Raji (cell line): ENCODE data around the gene CNTN3.

ENCODE experiments used
- POLR2A ChIP-seq: IDR thresholded peaks from 2 replicates; pipeline ENCODE4 v1.6.1; 2011; ENCODE audit warnings: low read depth, low read length, control low read depth; ENCODE audit not compliant: insufficient read depth

The CNTN3 gene

DNA sequence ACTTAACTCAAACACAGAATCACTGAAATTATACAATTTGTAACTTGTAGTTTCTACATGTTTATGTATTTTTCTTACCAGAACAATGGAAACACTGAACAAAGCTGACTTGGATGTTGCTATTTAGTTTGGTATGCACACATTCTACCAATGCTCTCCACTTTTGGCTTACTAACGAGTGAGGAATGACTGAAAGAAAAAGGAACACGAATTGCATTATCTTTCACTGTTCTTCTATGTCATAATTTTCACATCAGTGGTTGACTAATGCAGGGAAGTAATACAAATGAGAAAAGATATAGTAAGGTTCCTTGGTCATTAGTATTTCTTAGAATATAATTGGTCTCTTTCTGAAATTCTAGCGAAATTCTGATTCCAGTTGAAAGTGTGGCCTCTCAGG, 9.8 kb upstream of the CNTN3 start:
- no peak for TF ChIP-seq POLR2A

DNA sequence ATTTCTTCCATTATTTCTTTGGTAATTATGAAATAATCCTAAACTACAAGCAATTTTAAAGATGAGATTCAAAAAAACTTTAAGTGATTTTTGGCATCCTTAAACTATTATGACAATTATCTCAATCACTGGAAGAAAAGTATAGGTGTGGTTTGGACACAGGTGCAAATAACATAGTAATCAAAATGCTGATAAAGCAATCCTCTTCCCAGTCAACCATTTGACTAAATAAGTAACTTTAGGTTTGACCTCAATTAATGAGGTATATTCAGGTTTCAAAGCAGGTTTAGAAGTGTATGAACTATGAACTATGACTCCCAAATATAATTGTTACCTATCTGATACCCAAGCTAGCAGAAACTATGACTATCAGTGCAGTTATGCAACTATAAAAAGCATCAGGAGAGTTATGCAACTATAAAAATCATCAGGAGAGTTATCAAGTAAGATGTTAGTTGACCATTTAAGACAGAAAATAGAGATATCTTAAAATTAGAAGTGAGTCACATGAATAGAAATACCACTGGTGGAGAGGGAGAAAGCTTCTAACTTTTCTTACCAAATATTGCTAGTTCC, 8.9 kb upstream of the CNTN3 start:
- TF ChIP-seq POLR2A: no peak

DNA sequence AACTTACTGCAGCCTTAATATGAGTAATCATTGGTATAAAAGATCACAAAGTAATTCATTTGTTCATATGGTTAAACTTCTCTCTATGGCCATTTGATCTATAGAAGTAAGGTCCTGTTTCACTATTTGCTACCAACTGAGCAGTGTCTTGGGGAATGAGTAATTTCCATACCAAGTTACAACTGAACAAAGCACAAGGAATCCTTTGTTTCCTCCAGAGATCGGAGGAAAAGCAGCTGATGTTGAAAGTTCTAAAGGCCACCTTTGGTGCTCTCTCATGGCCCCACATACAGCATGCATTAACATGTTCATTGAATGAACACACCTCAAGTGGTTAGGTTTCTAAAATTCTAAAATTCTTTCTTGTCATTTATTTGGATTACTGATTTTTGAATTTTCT, 7.1 kb upstream of the CNTN3 start:
- TF ChIP-seq POLR2A: no peak

DNA sequence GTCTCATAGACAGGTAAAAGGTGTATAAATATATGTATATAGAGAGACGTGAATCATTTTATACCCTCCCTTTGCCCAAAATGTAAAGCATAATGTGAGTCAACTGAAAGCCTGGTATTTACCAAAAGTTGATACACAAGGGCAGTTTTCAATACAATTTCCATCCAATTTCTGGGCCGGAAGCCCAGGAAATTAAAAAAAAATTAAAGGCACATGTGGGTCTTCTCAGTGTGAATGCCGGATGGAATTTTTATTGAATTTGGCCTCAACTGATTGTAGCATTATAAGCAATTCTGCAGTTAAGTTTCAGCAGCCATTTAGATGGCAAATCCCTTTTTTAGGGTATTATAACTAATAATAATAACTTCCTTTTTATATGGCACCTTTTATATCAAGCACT, 3.3 kb upstream of the CNTN3 start:
- TF ChIP-seq POLR2A: no peak

DNA sequence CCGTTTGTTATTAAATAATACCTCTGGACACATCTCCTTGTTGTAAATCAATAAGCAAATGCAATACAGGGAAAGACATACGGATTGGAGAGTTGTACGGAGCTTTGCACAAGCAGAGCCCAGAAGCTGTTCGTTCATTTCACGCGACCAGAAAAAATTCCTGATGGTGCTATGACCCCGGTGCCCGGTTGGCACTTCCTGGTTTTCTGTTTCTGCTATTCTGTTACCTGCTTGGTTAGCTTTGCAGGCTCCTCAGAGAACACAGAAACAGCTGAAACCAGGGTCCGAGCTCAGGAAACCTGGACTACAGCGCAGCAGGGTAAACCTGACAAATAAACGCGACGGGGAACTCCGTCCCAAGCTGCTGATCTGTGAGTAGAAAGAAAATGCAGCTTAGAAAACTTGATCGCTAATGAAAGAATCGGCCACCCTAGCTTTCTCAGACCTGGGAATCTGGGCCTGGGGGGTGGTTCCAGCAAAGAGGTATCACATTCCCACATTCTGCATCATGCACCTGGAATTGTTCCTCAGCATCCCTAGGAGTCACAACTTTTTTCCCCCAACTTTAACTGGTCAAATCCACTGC, 845 bp downstream of the CNTN3 start:
- no peak for TF ChIP-seq POLR2A

DNA sequence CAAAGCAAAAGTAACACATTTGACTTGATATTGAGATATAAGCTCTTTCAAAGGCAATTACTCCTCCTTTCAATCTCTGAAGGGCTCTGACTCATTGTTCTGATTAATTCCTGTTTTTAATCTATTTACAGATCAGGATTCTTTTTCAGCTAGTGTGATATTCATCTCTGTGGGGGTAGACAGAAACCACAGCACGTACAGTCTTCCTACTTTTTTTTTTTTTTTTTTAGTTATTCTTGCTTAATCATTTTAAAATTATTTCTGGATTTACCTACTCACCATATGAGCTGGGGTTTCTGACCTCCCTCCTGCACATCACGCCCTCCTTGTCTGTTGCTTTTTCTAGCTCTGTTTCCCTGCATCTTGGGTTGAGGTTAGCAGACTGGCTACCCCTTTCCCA, 1.4 kb downstream of the CNTN3 start:
- no peak for TF ChIP-seq POLR2A

DNA sequence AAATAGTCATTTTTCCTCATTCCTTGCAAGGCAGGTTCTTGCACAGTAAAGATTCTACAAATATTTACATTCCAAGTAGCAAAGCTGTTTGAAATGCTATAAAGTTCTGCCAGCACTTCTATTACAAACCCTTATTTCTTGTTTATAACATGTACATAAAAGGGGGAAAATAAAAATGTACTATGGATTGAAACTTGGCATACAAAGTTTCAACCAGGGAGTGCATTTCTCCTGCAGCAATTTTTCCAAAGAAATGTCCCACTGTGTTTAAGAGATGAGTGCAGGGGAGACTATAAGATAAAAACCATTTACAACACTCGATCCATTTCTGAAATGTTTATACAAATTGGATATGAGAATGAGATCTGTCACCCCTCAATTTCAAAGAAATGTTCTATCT, 3.3 kb downstream of the CNTN3 start:
- no peak for TF ChIP-seq POLR2A

DNA sequence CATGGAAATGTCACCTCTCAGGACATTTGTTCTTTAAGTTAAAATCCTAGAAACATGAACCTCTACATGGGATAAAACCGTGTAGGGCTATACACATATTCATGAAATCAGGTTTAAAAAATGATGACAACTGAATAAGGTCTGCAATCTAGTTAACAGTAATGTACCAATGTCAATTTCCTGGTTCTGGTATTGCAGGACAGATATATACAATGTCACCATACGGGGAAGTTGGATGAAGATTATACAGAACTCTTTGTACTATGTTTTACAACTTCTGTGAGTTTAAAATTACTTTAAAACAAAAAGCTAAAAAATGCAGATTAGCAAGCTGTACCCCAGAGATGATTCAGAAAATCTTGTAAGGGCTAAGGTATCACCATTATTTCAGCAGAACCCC, 6.7 kb downstream of the CNTN3 start:
- TF ChIP-seq POLR2A: no peak

DNA sequence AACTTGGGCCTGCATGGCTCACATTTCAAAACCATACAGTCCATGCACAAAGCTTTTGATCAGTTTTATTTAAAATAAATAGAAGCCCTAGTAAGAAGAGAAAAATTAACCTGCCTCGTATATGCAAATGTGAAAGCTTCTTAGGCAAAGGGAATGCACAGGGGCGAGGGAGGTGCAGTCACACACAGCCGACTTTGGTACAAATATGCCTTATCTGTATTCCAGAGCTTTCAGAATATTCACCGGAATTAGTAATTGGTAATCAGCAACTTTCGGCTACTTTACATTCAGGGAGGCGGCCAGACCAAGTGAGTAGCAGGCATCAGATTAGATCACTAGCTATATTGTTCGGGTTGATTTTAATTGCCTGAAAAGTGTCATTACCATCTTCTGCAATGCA, 7.5 kb downstream of the CNTN3 start:
- TF ChIP-seq POLR2A: no peak

DNA sequence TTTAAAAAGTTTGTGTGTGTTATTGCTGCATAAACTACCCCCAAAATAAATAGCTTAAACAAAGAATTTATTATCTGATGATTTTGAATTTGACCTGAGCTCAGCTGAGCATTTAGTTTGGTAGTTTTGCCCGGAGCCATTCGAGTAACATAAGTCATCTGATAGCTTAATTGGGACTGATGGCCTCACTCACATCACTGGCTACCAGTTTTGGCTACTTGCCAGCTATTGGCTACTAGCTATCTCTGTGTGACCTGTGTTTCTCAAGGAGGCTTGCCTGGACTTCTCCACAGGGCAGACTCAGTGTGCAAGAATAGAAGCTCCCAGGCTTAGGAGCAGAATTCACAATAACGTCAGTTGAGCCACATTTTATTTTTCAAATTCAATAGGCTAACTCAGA, 9.0 kb downstream of the CNTN3 start:
- TF ChIP-seq POLR2A: no peak

DNA sequence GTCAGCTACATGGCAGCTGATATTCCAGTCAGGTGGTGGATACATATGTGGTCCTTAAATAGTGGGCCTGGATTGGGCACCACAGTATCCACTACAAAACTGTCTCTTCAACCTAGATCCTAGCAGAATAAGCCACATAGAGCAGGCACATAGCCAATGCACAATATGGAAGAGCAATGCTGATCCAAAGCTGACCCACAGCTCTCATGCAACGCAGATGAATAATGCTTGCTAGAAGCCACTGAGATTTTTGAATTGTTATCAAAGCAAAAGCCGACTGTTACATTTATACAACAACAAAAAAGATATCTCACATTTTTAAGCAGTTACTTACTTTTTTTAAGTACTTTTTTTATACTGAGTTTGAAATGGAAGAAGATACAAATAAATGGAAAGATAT, 11.2 kb downstream of the CNTN3 start:
- TF ChIP-seq POLR2A: no peak

DNA sequence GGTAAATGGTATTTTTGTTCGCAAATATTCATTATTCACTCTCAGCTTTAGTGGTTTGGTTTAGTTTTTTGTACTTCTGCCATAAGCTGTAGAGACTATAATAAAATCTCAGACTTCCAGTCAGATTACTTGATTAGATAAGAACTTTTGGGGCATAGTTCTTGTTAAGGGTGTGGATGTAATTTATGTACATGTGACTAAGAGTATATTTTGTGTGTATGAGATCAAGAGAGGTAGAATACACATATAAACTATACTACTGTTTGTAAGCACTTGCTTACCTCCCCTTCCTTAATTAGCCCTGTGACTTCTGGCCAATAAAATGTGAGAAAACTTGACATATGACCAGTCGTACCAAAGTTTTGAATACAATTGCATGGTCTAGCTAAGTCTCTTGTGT, 12.0 kb downstream of the CNTN3 start:
- TF ChIP-seq POLR2A: no peak

DNA sequence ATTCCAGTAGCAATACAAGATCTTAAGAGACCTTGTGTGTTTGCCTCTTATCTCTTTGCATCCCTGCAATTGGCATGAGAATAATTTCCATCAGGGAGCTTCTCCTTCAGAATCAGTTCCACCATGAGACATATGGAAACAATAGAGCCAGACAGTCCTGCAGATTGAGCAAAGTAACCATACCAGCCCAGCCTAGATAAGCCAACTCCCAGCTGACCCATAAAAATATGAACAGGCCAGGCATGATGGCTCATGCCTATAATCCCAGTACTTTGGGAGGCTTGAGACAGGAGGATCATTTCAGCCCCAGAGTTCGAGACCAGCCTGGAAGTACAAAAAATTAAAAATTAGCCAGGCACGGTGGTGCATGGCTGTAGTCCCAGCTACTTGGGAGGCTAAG, 12.7 kb downstream of the CNTN3 start:
- TF ChIP-seq POLR2A: no peak

DNA sequence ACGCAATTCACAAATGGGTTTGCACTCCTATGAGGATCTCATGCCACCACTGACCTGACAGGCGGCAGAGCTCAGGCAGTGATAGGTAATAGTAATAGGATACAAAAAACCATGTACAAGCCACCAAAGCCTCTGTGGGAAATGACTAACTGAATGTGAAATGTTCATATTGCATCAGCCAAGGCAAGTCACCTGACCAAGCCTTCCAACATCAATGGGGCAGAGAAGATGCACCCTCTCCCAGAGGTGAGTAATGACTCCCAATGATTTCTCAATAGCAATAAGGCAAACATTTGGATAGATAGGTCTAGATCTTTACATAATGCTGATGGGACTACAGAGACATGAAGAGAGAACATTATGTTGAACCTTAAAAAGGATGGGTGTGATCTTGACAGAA, 14.9 kb downstream of the CNTN3 start:
- TF ChIP-seq POLR2A: no peak

DNA sequence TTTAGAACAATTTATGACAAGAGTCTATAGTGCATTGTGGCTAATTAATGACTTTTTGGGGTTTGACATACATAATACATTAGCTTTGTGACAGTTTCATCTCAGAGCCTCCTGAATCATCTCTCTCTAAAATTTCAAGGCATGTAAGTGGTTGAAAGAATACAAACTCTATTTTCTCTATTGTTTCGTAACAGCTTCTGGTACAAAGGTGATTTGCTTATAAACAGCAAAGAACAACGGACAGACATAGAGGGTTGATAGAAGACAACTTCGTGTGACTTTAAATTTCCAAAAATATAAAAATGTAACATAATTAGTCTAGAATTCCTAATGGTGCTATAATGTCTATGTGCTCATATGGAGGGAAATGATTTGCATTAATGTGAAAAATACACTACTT, 21.3 kb downstream of the CNTN3 start:
- no peak for TF ChIP-seq POLR2A

DNA sequence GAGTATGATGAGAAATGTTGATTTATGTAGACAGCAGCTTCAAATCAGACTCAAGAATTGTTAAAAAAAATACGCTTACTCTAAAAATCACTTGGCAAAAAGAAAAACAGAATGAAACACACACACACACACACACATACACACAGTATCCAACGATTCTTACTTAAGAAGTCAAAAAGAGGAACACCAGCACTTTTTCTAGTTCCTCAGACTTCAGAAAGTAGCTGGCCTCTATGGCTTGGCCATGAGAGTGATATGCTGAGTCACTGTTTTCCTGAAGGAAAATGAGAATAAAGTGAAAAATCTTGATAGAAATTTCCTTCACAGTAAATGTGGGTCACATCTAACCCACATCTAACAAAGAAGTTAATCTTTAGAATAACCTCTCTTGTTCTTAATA, 22.1 kb downstream of the CNTN3 start:
- TF ChIP-seq POLR2A: no peak

DNA sequence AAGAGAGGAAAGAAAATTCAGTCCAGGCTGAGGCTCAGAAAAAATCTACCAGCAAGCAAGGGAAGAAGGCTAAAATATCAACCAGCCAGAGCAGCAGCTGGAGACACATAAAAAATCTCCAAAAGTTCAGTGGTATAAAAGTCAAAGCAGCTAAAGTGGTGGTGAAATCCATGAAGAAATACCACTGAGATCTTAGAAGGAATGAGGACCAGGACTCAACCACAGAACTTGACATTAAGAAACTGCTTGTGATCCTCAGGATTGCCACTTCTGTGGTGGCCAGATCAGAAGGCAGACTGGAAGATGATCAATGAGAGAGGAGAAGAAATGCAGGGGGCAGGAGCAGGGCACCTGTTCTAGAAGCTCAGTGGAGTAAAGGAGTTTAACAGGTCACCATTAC, 22.5 kb downstream of the CNTN3 start:
- no peak for TF ChIP-seq POLR2A
